ENCODE measurements around the gene TAOK1. TPM values are rescaled to one million over a fixed set of nuclear protein-coding genes. Genes with fewer than 3 reads are reported as not detected.

TAOK1 gene
- total and polyA plus RNA-seq, 9 of the 15 experiments (the other 6 are each of a cell fraction or from before 2014, with no cell fraction given): 3.2 to 33.1 (median 16.5) TPM

DNA sequence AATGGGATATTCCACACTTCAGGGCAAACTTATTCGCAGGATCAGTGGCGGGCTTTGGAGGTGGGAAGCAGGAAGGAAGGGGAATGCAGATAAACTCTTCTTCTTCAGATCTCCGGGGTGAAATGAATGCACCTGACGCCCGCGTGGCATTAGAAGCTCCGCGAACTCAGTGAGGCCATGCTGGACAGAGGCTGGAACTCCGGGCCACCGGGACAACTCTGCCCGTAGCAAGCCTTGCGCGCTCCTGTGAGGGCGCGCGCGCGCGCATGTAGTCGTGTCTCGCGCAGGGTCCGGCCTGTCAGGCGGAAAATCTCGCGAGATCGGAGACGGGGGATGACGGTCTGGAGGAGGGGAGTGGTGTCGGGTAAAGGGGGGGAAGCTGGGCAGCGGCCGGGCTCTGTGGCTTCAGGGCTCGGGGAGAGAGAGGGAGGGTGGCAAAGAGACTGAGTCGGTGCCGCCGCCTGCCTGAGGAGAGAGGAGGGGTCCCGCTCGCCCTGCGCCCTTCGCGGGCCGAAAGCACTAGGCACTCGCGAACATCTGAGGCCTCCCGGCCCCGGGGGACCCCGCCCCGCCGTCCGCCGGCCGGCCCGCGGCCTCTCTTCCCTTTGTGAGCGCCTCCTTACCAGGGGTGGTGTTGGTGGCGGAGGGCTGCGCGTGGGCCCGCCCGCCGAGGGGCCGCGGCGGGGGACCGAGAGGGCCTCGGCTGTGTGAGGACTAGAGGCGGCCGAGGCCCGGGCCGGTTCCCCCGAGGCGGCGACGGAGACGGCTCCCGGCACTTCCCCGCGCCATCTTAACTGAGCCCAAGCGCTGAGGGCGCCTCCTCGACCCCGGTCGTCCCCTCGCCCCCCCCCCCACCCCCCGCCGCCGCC is at the start of gene TAOK1 (continued):
- TF ChIP-seq, protein P1, sequence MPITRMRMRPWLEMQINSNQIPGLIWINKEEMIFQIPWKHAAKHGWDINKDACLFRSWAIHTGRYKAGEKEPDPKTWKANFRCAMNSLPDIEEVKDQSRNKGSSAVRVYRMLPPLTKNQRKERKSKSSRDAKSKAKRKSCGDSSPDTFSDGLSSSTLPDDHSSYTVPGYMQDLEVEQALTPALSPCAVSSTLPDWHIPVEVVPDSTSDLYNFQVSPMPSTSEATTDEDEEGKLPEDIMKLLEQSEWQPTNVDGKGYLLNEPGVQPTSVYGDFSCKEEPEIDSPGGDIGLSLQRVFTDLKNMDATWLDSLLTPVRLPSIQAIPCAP (CRISPR knock-in tag; IDR thresholded peaks at IDR 0.05; ENCODE audit: borderline replicate concordance): no peak
- TF ChIP-seq, protein P2, sequence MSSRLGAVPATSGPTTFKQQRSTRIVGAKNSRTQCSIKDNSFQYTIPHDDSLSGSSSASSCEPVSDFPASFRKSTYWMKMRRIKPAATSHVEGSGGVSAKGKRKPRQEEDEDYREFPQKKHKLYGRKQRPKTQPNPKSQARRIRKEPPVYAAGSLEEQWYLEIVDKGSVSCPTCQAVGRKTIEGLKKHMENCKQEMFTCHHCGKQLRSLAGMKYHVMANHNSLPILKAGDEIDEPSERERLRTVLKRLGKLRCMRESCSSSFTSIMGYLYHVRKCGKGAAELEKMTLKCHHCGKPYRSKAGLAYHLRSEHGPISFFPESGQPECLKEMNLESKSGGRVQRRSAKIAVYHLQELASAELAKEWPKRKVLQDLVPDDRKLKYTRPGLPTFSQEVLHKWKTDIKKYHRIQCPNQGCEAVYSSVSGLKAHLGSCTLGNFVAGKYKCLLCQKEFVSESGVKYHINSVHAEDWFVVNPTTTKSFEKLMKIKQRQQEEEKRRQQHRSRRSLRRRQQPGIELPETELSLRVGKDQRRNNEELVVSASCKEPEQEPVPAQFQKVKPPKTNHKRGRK (tag; IDR thresholded peaks at IDR 0.05): no peak
- TF ChIP-seq CBX3 (IDR thresholded peaks at IDR 0.05; ENCODE audit: borderline replicate concordance in 1 of 2, low read length in 2 of 2) (peak in 1 of 2 experiments; percentile 48; a peak in 1 of 3 replicates), ZNF197 (CRISPR knock-in tag; IDR thresholded peaks at IDR 0.05; ENCODE audit: low read depth) (no peak; the same call in 1 of the 2 replicates), LEF1 (IDR thresholded peaks at IDR 0.05) (no peak), SMAD4 (CRISPR knock-in tag; conservative IDR thresholded peaks at IDR 0.05) (peak; percentile 53; the same call in 1 of the 2 replicates), ZNF717 (CRISPR knock-in tag; IDR thresholded peaks at IDR 0.05) (no peak; the same call in 1 of the 2 replicates), HMG20A (CRISPR knock-in tag; conservative IDR thresholded peaks at IDR 0.05) (no peak), U2AF1 (optimal IDR thresholded peaks at IDR 0.05; ENCODE audit: low read depth, low read length) (peak; percentile 60), NFATC3 (IDR thresholded peaks at IDR 0.05) (no peak), ZNF175 (CRISPR knock-in tag; IDR thresholded peaks at IDR 0.05; ENCODE audit: low read depth) (no peak; the same call in 1 of the 2 replicates), ATF7 (IDR thresholded peaks at IDR 0.05) (peak; percentile 86), ZFP91 (CRISPR knock-in tag; IDR thresholded peaks at IDR 0.05) (no peak), SMARCB1 (IDR thresholded peaks at IDR 0.05; ENCODE audit: insufficient read length, low read depth) (no peak), SAFB (IDR thresholded peaks at IDR 0.05; ENCODE audit: borderline replicate concordance, low read depth, low read length) (no peak), SRF (CRISPR knock-in tag; IDR thresholded peaks at IDR 0.05) (no peak)
- TF ChIP-seq, protein P3, sequence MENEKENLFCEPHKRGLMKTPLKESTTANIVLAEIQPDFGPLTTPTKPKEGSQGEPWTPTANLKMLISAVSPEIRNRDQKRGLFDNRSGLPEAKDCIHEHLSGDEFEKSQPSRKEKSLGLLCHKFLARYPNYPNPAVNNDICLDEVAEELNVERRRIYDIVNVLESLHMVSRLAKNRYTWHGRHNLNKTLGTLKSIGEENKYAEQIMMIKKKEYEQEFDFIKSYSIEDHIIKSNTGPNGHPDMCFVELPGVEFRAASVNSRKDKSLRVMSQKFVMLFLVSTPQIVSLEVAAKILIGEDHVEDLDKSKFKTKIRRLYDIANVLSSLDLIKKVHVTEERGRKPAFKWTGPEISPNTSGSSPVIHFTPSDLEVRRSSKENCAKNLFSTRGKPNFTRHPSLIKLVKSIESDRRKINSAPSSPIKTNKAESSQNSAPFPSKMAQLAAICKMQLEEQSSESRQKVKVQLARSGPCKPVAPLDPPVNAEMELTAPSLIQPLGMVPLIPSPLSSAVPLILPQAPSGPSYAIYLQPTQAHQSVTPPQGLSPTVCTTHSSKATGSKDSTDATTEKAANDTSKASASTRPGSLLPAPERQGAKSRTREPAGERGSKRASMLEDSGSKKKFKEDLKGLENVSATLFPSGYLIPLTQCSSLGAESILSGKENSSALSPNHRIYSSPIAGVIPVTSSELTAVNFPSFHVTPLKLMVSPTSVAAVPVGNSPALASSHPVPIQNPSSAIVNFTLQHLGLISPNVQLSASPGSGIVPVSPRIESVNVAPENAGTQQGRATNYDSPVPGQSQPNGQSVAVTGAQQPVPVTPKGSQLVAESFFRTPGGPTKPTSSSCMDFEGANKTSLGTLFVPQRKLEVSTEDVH (IDR thresholded peaks at IDR 0.05; ENCODE audit: low read depth, partially characterized antibody): no peak
- TF ChIP-seq, protein P4, sequence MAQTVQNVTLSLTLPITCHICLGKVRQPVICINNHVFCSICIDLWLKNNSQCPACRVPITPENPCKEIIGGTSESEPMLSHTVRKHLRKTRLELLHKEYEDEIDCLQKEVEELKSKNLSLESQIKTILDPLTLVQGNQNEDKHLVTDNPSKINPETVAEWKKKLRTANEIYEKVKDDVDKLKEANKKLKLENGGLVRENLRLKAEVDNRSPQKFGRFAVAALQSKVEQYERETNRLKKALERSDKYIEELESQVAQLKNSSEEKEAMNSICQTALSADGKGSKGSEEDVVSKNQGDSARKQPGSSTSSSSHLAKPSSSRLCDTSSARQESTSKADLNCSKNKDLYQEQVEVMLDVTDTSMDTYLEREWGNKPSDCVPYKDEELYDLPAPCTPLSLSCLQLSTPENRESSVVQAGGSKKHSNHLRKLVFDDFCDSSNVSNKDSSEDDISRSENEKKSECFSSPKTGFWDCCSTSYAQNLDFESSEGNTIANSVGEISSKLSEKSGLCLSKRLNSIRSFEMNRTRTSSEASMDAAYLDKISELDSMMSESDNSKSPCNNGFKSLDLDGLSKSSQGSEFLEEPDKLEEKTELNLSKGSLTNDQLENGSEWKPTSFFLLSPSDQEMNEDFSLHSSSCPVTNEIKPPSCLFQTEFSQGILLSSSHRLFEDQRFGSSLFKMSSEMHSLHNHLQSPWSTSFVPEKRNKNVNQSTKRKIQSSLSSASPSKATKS (CRISPR knock-in tag; IDR thresholded peaks at IDR 0.05): no peak

Measured in K562 (cell line).